Measurements from ENCODE around the gene TVP23A. TPM values are rescaled to one million over a fixed set of nuclear protein-coding genes. Genes with fewer than 3 reads are reported as not detected.

TVP23A gene
- total RNA-seq, 1 experiment from 2014 or later, result not detected

GRCh38 chr16:10729104-10730048, 89.2 kb downstream of the TVP23A start:
- Histone ChIP-seq H3K36me3 (ENCODE audit: low read depth, low read length) (no peaks in the 10 kb centered on the region), H4K20me1 (ENCODE audit: low read length) (no peaks in the 10 kb centered on the region), H2AFZ (ENCODE audit: low read length) (peak overlapping the region; percentile 71), H3K27me3 (ENCODE audit: low read length) (no peaks in the 10 kb centered on the region), H3K79me2 (ENCODE audit: low read length) (no peaks in the 10 kb centered on the region), H3K4me2 (ENCODE audit: low read length) (peak overlapping the region; percentile 55), H3K27ac (ENCODE audit: low read length) (no peak overlapping the region), H3K9me3 (ENCODE audit: low read length) (no peaks in the 10 kb centered on the region), H3F3A (ENCODE audit: low read length, unreplicated experiment) (no peaks in the 10 kb centered on the region), H3K9me2 (replicated peaks; ENCODE audit: low read length) (no peaks in the 10 kb centered on the region), H3K4me3 (ENCODE audit: low read length) (peak overlapping the region; percentile 13; the same call in 1 of the 2 replicates), H3K4me1 (ENCODE audit: insufficient read depth, low read length) (peaks cover 7% of the 10 kb centered on the region), H3K9ac (ENCODE audit: low read length) (no peak overlapping the region)
- intact Hi-C loops (cut with micrococcal nuclease), result no loop called here
- TF ChIP-seq, protein P1, sequence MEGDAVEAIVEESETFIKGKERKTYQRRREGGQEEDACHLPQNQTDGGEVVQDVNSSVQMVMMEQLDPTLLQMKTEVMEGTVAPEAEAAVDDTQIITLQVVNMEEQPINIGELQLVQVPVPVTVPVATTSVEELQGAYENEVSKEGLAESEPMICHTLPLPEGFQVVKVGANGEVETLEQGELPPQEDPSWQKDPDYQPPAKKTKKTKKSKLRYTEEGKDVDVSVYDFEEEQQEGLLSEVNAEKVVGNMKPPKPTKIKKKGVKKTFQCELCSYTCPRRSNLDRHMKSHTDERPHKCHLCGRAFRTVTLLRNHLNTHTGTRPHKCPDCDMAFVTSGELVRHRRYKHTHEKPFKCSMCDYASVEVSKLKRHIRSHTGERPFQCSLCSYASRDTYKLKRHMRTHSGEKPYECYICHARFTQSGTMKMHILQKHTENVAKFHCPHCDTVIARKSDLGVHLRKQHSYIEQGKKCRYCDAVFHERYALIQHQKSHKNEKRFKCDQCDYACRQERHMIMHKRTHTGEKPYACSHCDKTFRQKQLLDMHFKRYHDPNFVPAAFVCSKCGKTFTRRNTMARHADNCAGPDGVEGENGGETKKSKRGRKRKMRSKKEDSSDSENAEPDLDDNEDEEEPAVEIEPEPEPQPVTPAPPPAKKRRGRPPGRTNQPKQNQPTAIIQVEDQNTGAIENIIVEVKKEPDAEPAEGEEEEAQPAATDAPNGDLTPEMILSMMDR (conservative IDR thresholded peaks at IDR 0.05; ENCODE audit: low read depth, low read length), result peak; percentile 47
- TF ChIP-seq EZH2 (IDR thresholded peaks at IDR 0.05; ENCODE audit: low read length, unreplicated experiment), result no peak
- TF ChIP-seq EZH2phosphoT487 (IDR thresholded peaks at IDR 0.05; ENCODE audit: borderline replicate concordance, low read length), result no peak
- POLR2A ChIA-PET (ENCODE audit: unreplicated experiment), result no interaction called here
- CTCF ChIA-PET, result no interaction called here
- ATAC-seq (peak; percentile 96), DNase-seq (peak; percentile 89)
- BruUV-seq (replicated peaks), result no TSS peak

GRCh38 chr16:10728003-10728887, 90.3 kb downstream of the TVP23A start:
- Histone ChIP-seq H3K9me3 (ENCODE audit: low read length) (no peaks in the 10 kb centered on the region), H2AFZ (ENCODE audit: low read length) (no peak overlapping the region), H3K27me3 (ENCODE audit: low read length) (no peaks in the 10 kb centered on the region), H3K79me2 (ENCODE audit: low read length) (no peaks in the 10 kb centered on the region), H3K4me2 (ENCODE audit: low read length) (no peak overlapping the region), H3K36me3 (ENCODE audit: low read depth, low read length) (no peaks in the 10 kb centered on the region), H3K4me1 (ENCODE audit: insufficient read depth, low read length) (peaks cover 7% of the 10 kb centered on the region), H3K4me3 (ENCODE audit: low read length) (no peak overlapping the region), H3K27ac (ENCODE audit: low read length) (no peak overlapping the region), H3F3A (ENCODE audit: low read length, unreplicated experiment) (no peaks in the 10 kb centered on the region), H3K9ac (ENCODE audit: low read length) (no peak overlapping the region), H3K9me2 (replicated peaks; ENCODE audit: low read length) (no peaks in the 10 kb centered on the region), H4K20me1 (ENCODE audit: low read length) (no peaks in the 10 kb centered on the region)
- BruUV-seq (replicated peaks), result no TSS peak
- TF ChIP-seq EZH2 (IDR thresholded peaks at IDR 0.05; ENCODE audit: low read length, unreplicated experiment) (no peak), EZH2phosphoT487 (IDR thresholded peaks at IDR 0.05; ENCODE audit: borderline replicate concordance, low read length) (no peak)
- TF ChIP-seq, protein P1 (conservative IDR thresholded peaks at IDR 0.05; ENCODE audit: low read depth, low read length), result no peak
- CTCF ChIA-PET, result no interaction called here
- DNase-seq, result no peak
- POLR2A ChIA-PET (ENCODE audit: unreplicated experiment), result no interaction called here
- no peak for ATAC-seq
- intact Hi-C loops (cut with micrococcal nuclease), result no loop called here

Other genes starting within 250 kb of the TVP23A start
- 33.9 and 38.7 TPM in 2 replicates for gene EMP2, start 238.2 kb downstream of the TVP23A start, total RNA-seq (2014; rRNA removed)
- gene TEKT5, start 123.9 kb downstream of the TVP23A start, total RNA-seq (2014; rRNA removed), result not detected in 2 replicates
- gene NUBP1, start 75.0 kb downstream of the TVP23A start, total RNA-seq (2014; rRNA removed), result 34.3 and 49.3 TPM in 2 replicates
- not detected in 2 replicates for gene CIITA, start 58.4 kb upstream of the TVP23A start, total RNA-seq (2014; rRNA removed)
- 36.1 and 43.2 TPM in 2 replicates for gene DEXI, start 123.7 kb upstream of the TVP23A start, total RNA-seq (2014; rRNA removed)
- 9.5 and 14.6 TPM in 2 replicates for gene CLEC16A, start 125.8 kb upstream of the TVP23A start, total RNA-seq (2014; rRNA removed)

Measured in PC-3 (cell line).